Nephron progenitor cell (in vitro differentiated cells): ENCODE data around the gene CDH4.

ENCODE experiments used
- DNase-seq: peaks from one replicate; pipeline ENCODE4 v3.0.0; 2021
- H3K27ac Mint-ChIP-seq: 2 replicates; pipeline ENCODE4 v1.8.0; 2021; ENCODE audit warnings: mild to moderate bottlenecking, moderate library complexity, mixed read lengths
- H3K27me3 Mint-ChIP-seq: 2 replicates; pipeline ENCODE4 v1.8.0; 2021; ENCODE audit warnings: mild to moderate bottlenecking, low read depth, mixed read lengths; ENCODE audit not compliant: poor library complexity
- H3K36me3 Mint-ChIP-seq: 2 replicates; pipeline ENCODE4 v1.8.0; 2021; ENCODE audit warnings: low read depth, mixed read lengths
- H3K4me1 Mint-ChIP-seq: 2 replicates; pipeline ENCODE4 v1.8.0; 2021; ENCODE audit warnings: mixed read lengths
- H3K4me3 Mint-ChIP-seq: 2 replicates; pipeline ENCODE4 v1.8.0; 2021; ENCODE audit warnings: mild to moderate bottlenecking, moderate library complexity, mixed read lengths
- H3K9me3 Mint-ChIP-seq: 2 replicates; pipeline ENCODE4 v1.8.0; 2021; ENCODE audit warnings: mild to moderate bottlenecking, moderate library complexity, mixed read lengths
- TF ChIP-seq, protein P1 (sequence below): fragments of 200-600 bp; sonication (generic); IDR thresholded peaks from 2 replicates; pipeline ENCODE4 v1.5.0; 2021; ENCODE audit warnings: antibody characterized with exemption

CDH4 gene

DNA sequence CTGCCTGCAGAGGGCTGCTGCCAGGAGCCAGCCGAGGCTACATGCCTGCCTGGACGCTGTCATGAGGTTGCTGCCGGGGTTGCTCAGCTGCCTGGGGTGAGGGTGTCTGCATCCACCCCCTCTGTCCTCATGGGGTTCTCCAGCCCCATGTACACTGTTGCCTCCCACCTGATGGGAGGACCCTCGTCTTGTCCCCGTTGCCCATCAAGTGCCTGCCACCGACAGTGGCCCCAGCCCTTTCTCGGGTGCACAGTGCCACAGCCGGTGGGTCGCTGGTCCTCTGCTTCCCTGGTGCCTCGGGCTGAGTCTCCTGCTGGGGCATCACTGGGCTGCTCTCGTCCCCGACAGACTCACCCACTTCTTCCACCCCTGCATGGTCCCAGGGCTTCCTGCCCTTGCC, 313.7 kb downstream of the CDH4 start:
- Mint-ChIP-seq H3K9me3 (no peaks in the 10 kb centered on the region), H3K36me3 (no peaks in the 10 kb centered on the region), H3K4me3 (no peak overlapping the region), H3K27ac (no peak overlapping the region), H3K4me1 (peaks cover 17% of the 10 kb centered on the region), H3K27me3 (no peaks in the 10 kb centered on the region)
- no peak for DNase-seq
- TF ChIP-seq, protein P1, sequence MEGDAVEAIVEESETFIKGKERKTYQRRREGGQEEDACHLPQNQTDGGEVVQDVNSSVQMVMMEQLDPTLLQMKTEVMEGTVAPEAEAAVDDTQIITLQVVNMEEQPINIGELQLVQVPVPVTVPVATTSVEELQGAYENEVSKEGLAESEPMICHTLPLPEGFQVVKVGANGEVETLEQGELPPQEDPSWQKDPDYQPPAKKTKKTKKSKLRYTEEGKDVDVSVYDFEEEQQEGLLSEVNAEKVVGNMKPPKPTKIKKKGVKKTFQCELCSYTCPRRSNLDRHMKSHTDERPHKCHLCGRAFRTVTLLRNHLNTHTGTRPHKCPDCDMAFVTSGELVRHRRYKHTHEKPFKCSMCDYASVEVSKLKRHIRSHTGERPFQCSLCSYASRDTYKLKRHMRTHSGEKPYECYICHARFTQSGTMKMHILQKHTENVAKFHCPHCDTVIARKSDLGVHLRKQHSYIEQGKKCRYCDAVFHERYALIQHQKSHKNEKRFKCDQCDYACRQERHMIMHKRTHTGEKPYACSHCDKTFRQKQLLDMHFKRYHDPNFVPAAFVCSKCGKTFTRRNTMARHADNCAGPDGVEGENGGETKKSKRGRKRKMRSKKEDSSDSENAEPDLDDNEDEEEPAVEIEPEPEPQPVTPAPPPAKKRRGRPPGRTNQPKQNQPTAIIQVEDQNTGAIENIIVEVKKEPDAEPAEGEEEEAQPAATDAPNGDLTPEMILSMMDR: no peak

DNA sequence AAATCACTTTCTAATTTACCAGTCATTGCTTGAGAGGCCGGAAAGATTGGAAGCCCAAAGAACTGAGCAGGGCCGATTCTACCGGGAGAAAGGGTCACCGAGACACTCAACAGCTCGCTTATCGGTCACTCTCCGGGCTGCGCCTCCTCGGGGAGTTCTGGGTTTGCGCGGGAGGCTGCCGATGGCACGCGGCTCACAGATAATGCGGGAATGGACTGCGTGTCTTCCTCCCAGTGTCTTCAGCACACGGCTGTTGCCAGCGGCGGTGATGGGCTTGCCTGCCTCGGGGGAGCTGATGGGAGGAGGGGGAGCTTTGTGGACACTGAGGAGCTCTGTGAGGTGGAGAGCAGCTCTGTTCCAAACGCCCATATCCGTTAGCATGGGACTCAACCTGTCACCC, 314.6 kb downstream of the CDH4 start:
- DNase-seq: no peak
- Mint-ChIP-seq H3K36me3 (no peaks in the 10 kb centered on the region), H3K27ac (no peak overlapping the region), H3K27me3 (no peaks in the 10 kb centered on the region), H3K4me3 (no peak overlapping the region), H3K9me3 (no peaks in the 10 kb centered on the region), H3K4me1 (peaks cover 19% of the 10 kb centered on the region)
- TF ChIP-seq, protein P1: no peak

DNA sequence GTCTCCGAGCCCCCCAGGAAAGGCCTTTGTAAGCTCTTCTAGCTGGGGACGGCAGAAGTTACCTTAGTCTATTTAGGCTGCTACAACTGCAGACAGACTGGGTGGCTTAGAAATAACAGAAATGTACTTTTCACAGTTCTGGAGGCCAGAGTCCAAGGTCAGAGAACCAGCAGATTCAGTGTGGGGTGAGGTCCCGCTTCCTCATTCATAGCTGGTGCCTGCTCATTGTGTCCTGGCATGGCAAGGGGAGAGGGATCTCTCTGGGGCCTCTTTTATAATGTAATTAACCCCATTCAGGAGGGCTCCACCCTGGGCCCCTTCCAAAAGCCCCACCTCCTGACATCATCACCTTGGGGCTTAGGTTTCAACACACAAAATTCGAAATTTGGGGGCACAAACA, 315.1 kb downstream of the CDH4 start:
- H3K4me3 Mint-ChIP-seq: no peak overlapping the region
- no peaks in the 10 kb centered on the region for H3K9me3 Mint-ChIP-seq
- TF ChIP-seq, protein P1: no peak
- DNase-seq: no peak
- H3K27ac Mint-ChIP-seq: no peak overlapping the region
- H3K27me3 Mint-ChIP-seq: no peaks in the 10 kb centered on the region
- no peaks in the 10 kb centered on the region for H3K36me3 Mint-ChIP-seq
- peaks cover 19% of the 10 kb centered on the region for H3K4me1 Mint-ChIP-seq

DNA sequence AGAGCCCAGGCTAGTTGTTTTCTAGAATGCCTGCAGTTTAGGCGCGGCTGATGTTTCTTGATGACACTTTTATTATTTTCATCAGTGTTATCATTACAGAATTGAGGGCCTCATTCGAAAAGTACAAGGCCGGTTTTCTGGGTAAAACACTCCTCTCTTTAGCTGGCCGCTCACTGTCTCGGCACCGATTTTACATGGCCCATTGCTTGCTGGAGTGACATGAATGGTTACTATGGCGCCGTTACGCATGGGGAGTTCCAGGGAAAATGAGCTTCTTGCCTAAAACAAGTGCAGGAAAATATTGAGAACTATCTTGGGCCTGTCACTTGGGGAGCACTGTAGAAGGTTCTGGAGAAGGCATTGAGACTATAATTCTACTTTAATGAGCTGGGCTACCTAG, 317.8 kb downstream of the CDH4 start:
- Mint-ChIP-seq H3K4me1 (peaks cover 19% of the 10 kb centered on the region), H3K27ac (no peak overlapping the region), H3K27me3 (peaks cover 4% of the 10 kb centered on the region)

DNA sequence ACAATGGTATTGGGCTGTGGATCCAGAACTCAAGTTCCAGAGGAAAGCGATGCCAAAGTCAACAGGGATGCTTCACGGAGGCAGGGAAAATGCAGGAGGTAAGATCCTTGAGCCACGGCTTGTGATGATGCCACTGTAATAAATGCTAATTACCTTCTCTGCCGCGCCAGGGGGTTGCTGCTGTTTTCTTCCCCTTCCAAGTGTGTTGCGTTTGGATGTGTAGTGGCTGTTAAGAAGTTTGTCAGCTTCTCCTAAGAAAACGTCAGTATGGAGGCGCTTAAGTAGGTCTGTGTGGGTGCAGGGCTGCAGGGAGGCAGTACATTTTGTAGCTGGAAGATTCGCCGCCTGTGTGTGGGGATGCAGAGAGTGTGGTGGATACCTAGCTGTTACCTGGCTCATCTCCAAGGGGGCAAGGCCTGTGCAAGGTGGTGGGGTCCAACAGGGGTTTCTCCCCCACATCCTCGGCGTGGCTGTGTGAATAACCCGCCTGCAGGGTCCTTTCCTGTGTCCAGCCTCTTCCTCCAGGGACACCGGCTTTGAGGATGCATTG, 318.7 kb downstream of the CDH4 start:
- TF ChIP-seq, protein P1: no peak

More for the DNA sequence above, 317.8 kb downstream of the CDH4 start:
- Mint-ChIP-seq H3K36me3 (no peaks in the 10 kb centered on the region), H3K9me3 (no peaks in the 10 kb centered on the region), H3K4me3 (peak overlapping the region; percentile 43)
- peak; percentile 55 for DNase-seq
- TF ChIP-seq, protein P1: no peak

DNA sequence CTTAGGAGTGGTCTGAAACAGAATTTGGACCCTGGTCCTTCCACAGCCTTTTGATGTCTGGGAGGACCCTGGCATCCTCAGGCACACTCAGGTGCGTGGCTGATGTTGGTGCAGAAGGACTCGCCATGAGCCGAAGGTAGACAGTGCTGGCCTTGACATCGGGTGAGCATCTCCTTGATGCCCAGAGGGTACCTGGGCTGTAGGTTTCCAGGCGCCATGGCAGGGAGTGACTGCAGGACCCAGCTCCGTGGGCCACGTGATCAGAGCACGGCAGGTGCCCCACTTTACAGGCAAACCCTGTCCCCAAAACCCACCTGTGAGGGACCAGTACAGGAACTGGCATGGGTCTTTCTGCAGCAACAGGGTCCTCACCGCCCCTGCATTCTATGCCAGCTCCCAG, 319.2 kb downstream of the CDH4 start:
- no peak for DNase-seq
- no peak overlapping the region for H3K27ac Mint-ChIP-seq
- H3K9me3 Mint-ChIP-seq: peaks cover 3% of the 10 kb centered on the region
- H3K4me3 Mint-ChIP-seq: no peak overlapping the region
- H3K4me1 Mint-ChIP-seq: peaks cover 19% of the 10 kb centered on the region
- TF ChIP-seq, protein P1: no peak
- H3K27me3 Mint-ChIP-seq: peaks cover 4% of the 10 kb centered on the region
- no peaks in the 10 kb centered on the region for H3K36me3 Mint-ChIP-seq

More for the DNA sequence above, 318.7 kb downstream of the CDH4 start:
- Mint-ChIP-seq H3K4me3 (no peak overlapping the region), H3K27ac (peak overlapping the region; percentile 29), H3K36me3 (no peaks in the 10 kb centered on the region), H3K9me3 (peaks cover 1% of the 10 kb centered on the region), H3K27me3 (peaks cover 4% of the 10 kb centered on the region), H3K4me1 (peaks cover 19% of the 10 kb centered on the region)
- no peak for DNase-seq
